Gastroesophageal sphincter (tissue), 3 donors: Measurements from ENCODE around the gene CDH11.

Experiments
- EP300 ChIP-seq: sonication (generic); formaldehyde crosslinking; IDR thresholded peaks from one replicate; pipeline ENCODE4 v1.6.1; 2017; ENCODE audit warnings: antibody characterized with exemption, mild to moderate bottlenecking
- POLR2A ChIP-seq, 2 donors: fragments of 450-650 bp; IDR thresholded peaks; one replicate each; pipeline ENCODE4 v1.6.1; 2017; ENCODE audit warnings: antibody characterized with exemption in 2 of 2, mild to moderate bottlenecking in 2 of 2, moderate library complexity in 1 of 2
- POLR2AphosphoS5 ChIP-seq: sonication (generic); formaldehyde crosslinking; IDR thresholded peaks from one replicate; pipeline ENCODE4 v1.6.1; 2017; ENCODE audit warnings: antibody characterized with exemption
- TF ChIP-seq, protein P1 (sequence below), 4 experiments: fragments of 200-600 bp in 2 of 4; fragments of 450-650 bp in 2 of 4; sonication (generic) in 1 of 4; IDR thresholded peaks; one replicate each; pipeline ENCODE4 v1.5.1; 2017 to 2019; ENCODE audit warnings: antibody characterized with exemption in 4 of 4, mild to moderate bottlenecking in 2 of 4, moderate library complexity in 2 of 4

- TF ChIP-seq POLR2A (IDR thresholded peaks at IDR 0.05) (no peak), POLR2AphosphoS5 (no peak), EP300 (no peak)
- TF ChIP-seq, protein P1, sequence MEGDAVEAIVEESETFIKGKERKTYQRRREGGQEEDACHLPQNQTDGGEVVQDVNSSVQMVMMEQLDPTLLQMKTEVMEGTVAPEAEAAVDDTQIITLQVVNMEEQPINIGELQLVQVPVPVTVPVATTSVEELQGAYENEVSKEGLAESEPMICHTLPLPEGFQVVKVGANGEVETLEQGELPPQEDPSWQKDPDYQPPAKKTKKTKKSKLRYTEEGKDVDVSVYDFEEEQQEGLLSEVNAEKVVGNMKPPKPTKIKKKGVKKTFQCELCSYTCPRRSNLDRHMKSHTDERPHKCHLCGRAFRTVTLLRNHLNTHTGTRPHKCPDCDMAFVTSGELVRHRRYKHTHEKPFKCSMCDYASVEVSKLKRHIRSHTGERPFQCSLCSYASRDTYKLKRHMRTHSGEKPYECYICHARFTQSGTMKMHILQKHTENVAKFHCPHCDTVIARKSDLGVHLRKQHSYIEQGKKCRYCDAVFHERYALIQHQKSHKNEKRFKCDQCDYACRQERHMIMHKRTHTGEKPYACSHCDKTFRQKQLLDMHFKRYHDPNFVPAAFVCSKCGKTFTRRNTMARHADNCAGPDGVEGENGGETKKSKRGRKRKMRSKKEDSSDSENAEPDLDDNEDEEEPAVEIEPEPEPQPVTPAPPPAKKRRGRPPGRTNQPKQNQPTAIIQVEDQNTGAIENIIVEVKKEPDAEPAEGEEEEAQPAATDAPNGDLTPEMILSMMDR (IDR thresholded peaks at IDR 0.05) = no peak
Measured at GRCh38 chr16:65005696-65006095, 116.2 kb downstream of the CDH11 start.
